Caki2 (cell line): ENCODE results near the gene PTTG2. TPM values are rescaled to one million over a fixed set of nuclear protein-coding genes. Genes with fewer than 3 reads are reported as not detected.
"Not testable (repeated sequence)": the region's sequence is repeated elsewhere in the genome, so short reads cannot be mapped to it uniquely, and the experiment has no call there.

Experiments used
- DNase-seq: peaks from one replicate; pipeline ENCODE4 v3.0.0-alpha.2; 2015; ENCODE audit warnings: low read depth
- in situ Hi-C: cut with HindIII; loops from 2 replicates; pipeline ENCODE4 v1.10.0; 2016; ENCODE audit warnings: low sequenced_read_pairs, low pct_unique_long_range_greater_than_20kb, mixed read lengths
- total RNA-seq: library from RNA; depleted of rRNA; stranded (reverse); fragments of >200 nt; shearing (Covaris generic); gene quantifications from 2 replicates; pipeline ENCODE4 v1.2.3, GENCODE V29; 2014; ENCODE audit warnings: low replicate concordance

PTTG2 gene
- total RNA-seq, 1 experiment from 2014 or later: not detected

DNA sequence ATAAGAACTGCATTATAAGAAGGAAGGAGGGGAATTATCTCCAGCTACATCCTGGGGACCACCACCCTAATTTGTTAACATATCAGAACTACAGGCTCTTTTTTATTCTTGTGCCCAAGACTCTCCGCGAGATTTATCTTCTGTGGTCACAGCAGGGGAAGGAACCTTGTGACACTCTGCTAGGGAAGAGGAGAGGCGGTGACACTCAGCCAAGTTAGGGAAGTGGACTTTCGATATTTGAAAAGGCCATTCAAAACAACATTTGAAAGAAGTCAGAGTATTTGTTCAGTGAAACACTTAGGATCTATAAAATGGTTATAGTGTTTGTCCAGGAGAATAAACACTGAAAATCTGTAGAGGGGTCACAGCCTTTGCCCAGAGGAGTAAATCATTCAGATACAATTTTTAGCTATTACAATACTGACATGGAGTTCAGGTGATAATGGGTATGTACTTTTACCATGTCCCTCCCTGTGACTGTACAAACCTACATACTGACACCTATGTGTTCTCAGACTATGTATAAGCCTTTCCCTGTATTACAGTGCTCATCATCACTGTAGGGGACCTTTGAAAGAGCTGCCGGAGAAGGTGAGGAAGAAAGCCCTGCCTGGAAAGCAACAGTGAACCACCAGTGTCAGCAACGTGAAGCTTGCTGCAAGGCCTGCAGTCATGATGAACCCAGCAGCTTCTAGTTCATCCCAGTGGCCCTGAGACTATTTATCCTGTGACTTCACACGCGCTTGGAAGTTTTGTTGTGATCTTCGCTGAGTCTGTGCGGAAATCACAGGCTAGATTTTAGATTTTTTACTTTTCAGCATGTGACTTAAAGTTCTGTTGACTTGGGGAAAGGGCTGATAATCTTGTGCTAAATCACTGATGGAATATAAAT, 8.5 kb upstream of the PTTG2 start:
- in situ Hi-C loops: no loop called here
- DNase-seq: no peak

GRCh38 chr4:37953156-37953555, 7.0 kb upstream of the PTTG2 start:
- in situ Hi-C loops: no loop called here
- DNase-seq: no peak

GRCh38 chr4:37953620-37954293, 6.4 kb upstream of the PTTG2 start:
- in situ Hi-C loops: no loop called here
- peak; percentile 68 for DNase-seq

- DNase-seq: no peak
- in situ Hi-C loops: no loop called here
These were observed 3.3 kb upstream of the PTTG2 start for GRCh38 chr4:37956941-37957340.

DNA sequence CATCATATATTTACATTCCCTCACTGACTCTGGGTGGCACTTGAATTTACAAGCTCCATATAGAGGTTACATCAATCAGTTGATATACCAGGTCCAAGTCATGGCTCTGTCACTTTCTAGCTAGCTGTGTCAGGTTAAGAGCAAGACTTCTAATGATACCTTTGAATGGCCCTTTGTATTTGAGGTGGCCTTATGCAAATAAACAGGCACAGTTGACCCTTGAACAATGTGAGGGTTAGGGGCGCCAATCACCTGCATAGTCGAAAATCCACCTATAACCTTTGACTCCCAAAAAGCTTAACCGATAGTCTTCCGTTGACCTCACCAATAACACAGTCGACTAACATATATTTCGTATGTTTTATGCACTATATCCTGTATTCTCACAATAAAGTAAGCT, 1.3 kb upstream of the PTTG2 start:
- in situ Hi-C loops: no loop called here

GRCh38 chr4:37960679-37961450, 667 bp downstream of the PTTG2 start:
- in situ Hi-C loops: no loop called here
- no peak for DNase-seq

More for the DNA sequence above, 1.3 kb upstream of the PTTG2 start:
- DNase-seq: no peak

DNA sequence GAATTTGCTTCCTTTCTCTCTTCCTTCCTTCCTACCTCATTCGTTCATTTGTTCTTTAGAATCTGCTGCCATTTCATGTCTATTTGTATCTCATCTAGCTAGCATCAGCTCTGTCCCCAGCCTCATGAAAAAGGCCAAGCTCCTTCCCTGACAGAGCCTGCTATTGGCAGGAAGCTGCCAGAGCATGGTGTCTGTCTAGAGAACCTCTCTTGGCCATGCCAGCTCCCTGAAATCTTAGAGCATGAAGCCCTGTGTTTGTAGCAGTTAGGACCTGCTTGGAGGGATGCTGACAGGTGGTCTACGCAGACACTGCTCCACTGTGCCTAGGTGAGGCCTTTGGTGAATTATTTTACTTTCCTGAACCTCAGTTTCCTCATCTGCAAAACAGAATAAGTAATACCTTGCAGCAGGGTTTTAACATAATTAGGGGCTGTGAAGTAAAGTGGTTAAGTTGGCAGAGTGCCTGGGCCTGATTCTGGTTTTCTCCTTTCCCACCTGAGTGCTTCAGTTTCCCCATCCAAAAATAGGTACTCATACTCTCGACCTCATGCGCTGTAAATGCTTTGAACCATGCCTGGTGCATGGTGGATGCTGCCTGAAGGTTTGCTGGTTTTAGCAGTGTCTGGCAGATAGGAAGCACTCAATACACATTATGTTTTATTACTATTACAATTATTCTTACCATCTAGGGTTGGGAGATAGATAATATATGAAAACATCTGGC, 4.7 kb downstream of the PTTG2 start:
- no peak for DNase-seq
- in situ Hi-C loops: no loop called here

- DNase-seq: no peak
- in situ Hi-C loops: no loop called here
These were observed 5.8 kb downstream of the PTTG2 start for GRCh38 chr4:37966044-37966443.

- no peak for DNase-seq
- in situ Hi-C loops: no loop called here
These were observed 7.5 kb downstream of the PTTG2 start for GRCh38 chr4:37967736-37968135.

DNA sequence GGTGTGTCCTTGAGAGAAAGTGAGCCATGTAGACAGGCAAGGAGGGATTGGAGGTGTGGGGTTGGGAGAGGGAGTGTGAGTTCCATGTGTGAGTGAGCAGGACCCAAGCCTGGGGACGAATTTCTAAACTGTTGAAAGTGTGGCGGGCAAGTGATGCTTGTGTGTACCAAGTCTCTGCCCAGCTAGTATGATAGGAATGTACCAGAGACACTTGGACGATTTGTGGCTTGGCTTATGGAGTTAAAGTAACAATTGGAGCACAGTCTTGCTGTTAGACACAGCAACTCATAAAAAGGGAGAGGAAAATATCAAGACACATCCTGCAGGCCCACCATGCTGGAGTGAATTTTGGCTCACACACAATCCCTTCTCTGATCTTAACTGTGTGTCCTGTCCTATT, 8.5 kb downstream of the PTTG2 start:
- DNase-seq: no peak
- in situ Hi-C loops: no loop called here

GRCh38 chr4:37970702-37971101, 10.5 kb downstream of the PTTG2 start:
- DNase-seq: peak; percentile 47

GRCh38 chr4:37971202-37971601, 11.0 kb downstream of the PTTG2 start:
- no peak for DNase-seq
- in situ Hi-C loops: no loop called here

More at GRCh38 chr4:37970702-37971101, 10.5 kb downstream of the PTTG2 start:
- in situ Hi-C loops: no loop called here

GRCh38 chr4:37973441-37973840, 13.2 kb downstream of the PTTG2 start:
- in situ Hi-C loops: no loop called here
- no peak for DNase-seq

DNA sequence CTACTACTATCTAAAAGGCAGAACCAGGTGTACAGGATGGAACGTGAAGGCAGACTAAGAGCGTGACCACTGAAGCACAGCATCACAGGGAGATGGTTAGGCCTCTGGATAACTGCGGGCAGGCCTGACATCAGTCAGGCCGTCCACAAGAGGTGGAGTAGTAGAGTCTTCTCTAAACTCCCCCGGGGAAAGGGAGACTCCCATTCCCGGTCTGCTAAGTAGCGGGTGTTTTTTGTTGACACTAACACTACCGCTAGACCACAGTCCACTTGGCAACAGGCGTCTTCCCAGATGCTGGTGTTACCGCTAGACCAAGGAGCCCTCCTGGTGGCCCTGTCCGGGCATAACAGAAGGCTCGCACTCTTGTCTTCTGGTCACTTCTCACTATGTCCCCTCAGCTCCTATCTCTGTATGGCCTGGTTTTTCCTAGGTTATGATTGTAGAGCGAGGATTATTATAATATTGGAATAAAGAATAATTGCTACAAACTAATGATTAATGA, 15.2 kb downstream of the PTTG2 start:
- DNase-seq, in situ Hi-C loops: not testable (repeated sequence)

- in situ Hi-C loops: no loop called here
- DNase-seq: no peak
These were observed 16.3 kb downstream of the PTTG2 start for GRCh38 chr4:37976507-37976906.

DNA sequence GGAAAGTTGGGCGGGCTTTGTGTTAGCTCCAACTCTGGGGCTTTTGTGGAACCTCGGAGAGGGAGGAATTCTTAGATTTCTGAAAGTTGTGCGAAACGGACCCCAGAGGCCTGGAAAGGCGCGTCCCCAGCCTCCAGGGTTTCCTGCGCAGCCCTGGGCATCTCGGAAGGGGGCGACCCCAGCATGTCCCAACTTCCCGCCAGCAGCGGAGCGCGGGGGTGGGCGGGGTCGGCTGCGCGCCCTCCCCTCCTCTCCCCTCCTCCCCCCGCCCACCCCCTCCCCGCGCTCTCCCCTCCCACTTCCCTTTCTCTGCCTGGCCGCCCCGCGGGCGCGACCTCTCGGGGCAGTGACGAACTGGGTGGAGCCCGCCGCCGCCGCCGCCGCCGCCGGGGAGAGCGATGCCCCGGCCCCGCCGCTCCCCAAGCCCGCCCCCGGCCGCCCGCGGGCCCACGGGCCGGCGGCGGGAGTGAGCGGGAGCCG, 16.8 kb downstream of the PTTG2 start:
- in situ Hi-C loops: no loop called here

GRCh38 chr4:37977471-37978247, 17.5 kb downstream of the PTTG2 start:
- DNase-seq: peak; percentile 62
- in situ Hi-C loops: no loop called here

More for the DNA sequence above, 16.8 kb downstream of the PTTG2 start:
- DNase-seq: peak; percentile 62
